Measurements from ENCODE around the gene SSR1. TPM values are rescaled to one million over a fixed set of nuclear protein-coding genes. Genes with fewer than 3 reads are reported as not detected.

SSR1 gene
- total RNA-seq, 1 donor from 2014 or later: 115 TPM

DNA sequence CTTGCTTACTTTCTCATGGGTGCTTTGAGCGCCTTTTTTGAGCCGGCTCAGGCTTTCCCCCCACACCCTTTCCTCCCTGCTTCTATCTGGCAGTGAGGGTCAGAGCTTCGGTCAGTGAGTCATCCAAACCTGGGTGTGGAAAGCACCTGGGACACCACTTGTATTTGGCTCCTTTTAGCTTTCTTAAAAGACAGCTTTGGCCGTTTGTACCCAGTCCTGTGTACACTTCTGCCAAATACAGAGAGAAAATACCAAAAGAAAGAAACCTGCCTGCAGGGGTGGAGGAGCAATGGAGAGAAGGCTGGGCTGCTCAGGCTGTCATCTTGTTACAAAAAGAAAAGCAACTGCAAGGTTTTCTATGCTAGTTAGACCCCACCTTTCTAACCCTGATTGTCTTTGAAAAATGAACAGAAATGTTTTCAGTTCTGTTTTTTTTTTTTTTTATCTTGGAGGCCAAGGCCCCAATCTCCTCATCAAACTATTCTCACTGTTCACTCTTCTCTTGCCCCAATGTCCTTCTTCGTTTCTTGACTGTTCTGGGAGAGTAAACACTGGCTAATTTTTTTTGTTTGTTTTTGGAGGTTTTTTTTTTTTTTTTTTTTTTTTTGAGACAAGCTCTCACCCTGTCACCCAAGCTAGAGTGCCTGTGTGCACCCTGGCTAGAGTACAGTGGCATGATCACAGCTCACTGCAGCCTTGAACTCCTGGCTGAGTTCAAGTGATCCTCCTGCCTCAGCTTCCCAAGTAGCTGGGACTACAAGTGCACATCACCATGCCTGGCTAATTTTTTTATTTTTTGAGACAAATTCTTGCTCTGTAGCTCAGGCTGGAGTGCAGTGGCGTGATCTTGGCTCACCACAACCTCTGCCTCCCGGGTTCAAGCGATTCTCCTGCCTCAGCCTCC lies 76.4 kb downstream of the SSR1 start:
- H3K4me3 ChIP-seq (ENCODE audit: low read depth, low read length): no peak overlapping the region

DNA sequence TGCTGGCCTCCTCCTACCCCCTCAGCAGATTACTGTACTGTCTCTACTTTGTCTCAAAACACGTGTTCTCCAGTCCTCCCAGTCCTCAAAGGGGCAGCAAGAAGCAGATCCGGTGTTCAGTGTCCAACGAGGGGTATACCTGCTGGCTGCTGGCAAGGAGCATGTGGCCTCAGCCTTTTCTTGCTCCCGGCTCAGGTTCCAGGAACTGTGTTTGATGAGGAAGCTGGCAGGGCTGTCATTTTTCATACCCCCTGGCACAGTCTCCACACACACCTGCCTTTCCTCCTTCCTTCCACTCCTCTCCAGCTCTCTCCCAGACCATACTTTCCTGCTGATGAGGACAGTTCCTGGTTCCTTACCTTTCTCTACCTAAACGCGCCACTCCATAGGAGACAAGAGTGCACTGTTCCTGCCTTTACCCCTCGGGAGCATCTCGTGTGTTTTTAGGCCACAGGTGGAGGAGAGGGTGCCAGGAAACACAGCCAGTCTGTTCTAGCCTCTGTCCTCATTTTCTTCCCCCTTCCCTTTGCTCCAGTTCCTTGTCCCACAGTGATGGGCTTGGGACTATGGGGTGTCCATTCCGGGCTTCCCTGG lies 77.2 kb downstream of the SSR1 start:
- Histone ChIP-seq H3K36me3 (ENCODE audit: control insufficient read depth, insufficient read depth, low read length) (peaks cover 1% of the 10 kb centered on the region), H3K27me3 (ENCODE audit: control insufficient read depth, insufficient read depth, low read length) (no peaks in the 10 kb centered on the region), H3K4me3 (ENCODE audit: low read depth, low read length) (no peak overlapping the region)
- DNase-seq (ENCODE audit: low read depth): no peak
- TF ChIP-seq, protein P1, sequence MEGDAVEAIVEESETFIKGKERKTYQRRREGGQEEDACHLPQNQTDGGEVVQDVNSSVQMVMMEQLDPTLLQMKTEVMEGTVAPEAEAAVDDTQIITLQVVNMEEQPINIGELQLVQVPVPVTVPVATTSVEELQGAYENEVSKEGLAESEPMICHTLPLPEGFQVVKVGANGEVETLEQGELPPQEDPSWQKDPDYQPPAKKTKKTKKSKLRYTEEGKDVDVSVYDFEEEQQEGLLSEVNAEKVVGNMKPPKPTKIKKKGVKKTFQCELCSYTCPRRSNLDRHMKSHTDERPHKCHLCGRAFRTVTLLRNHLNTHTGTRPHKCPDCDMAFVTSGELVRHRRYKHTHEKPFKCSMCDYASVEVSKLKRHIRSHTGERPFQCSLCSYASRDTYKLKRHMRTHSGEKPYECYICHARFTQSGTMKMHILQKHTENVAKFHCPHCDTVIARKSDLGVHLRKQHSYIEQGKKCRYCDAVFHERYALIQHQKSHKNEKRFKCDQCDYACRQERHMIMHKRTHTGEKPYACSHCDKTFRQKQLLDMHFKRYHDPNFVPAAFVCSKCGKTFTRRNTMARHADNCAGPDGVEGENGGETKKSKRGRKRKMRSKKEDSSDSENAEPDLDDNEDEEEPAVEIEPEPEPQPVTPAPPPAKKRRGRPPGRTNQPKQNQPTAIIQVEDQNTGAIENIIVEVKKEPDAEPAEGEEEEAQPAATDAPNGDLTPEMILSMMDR (IDR thresholded peaks at IDR 0.05; ENCODE audit: insufficient read depth, low read length, poor library complexity, severe bottlenecking): no peak

More for the DNA sequence above, 76.4 kb downstream of the SSR1 start:
- no peak for DNase-seq (ENCODE audit: low read depth)
- peaks cover 1% of the 10 kb centered on the region for H3K36me3 ChIP-seq (ENCODE audit: control insufficient read depth, insufficient read depth, low read length)
- TF ChIP-seq, protein P1 (IDR thresholded peaks at IDR 0.05; ENCODE audit: insufficient read depth, low read length, poor library complexity, severe bottlenecking): no peak
- no peaks in the 10 kb centered on the region for H3K27me3 ChIP-seq (ENCODE audit: control insufficient read depth, insufficient read depth, low read length)

DNA sequence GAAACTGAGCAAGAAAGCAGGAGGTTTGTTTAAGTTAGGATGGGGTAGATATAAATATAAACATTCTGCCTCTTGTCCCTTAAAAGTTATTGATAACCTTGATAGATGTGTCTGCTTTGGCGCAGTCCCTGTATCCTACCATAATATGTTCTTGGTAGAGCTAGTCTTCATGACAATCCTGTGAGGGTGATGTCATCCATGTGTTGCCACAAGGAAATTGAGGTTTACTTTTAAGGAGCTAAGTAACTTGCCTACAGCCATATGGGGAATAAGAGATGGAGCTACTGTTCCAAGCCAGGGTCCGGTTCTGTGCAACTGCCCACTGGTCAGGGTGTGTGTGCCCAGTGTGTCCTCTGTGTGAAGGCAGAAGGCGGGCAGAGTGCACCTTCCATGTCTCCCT lies 78.5 kb downstream of the SSR1 start:
- TF ChIP-seq, protein P1 (IDR thresholded peaks at IDR 0.05; ENCODE audit: insufficient read depth, low read length, poor library complexity, severe bottlenecking): no peak
- DNase-seq (ENCODE audit: low read depth): no peak
- peaks cover 3% of the 10 kb centered on the region for H3K36me3 ChIP-seq (ENCODE audit: control insufficient read depth, insufficient read depth, low read length)
- no peaks in the 10 kb centered on the region for H3K27me3 ChIP-seq (ENCODE audit: control insufficient read depth, insufficient read depth, low read length)
- no peak overlapping the region for H3K4me3 ChIP-seq (ENCODE audit: low read depth, low read length)

DNA sequence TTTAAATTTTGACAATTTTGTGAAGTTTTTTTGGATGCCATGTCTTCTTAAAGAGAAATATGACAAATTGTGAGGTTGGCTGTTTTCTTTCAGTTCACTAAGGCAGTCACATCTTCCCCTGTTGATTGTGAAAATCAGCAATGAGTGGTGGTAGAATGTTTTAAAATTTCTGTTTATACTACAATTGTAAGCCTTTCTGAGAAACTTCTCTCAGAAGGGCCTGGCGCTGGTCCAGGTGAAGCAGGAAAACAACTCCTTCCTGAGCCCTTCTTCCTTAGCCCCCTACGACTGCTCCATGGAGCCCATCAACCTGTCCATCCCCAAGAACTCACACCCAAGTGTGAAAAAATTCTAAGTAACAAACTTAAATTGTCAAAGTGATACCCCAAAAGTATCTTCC lies 80.6 kb downstream of the SSR1 start:
- no peak for DNase-seq (ENCODE audit: low read depth)
- TF ChIP-seq, protein P1 (IDR thresholded peaks at IDR 0.05; ENCODE audit: insufficient read depth, low read length, poor library complexity, severe bottlenecking): no peak
- H3K27me3 ChIP-seq (ENCODE audit: control insufficient read depth, insufficient read depth, low read length): no peaks in the 10 kb centered on the region

DNA sequence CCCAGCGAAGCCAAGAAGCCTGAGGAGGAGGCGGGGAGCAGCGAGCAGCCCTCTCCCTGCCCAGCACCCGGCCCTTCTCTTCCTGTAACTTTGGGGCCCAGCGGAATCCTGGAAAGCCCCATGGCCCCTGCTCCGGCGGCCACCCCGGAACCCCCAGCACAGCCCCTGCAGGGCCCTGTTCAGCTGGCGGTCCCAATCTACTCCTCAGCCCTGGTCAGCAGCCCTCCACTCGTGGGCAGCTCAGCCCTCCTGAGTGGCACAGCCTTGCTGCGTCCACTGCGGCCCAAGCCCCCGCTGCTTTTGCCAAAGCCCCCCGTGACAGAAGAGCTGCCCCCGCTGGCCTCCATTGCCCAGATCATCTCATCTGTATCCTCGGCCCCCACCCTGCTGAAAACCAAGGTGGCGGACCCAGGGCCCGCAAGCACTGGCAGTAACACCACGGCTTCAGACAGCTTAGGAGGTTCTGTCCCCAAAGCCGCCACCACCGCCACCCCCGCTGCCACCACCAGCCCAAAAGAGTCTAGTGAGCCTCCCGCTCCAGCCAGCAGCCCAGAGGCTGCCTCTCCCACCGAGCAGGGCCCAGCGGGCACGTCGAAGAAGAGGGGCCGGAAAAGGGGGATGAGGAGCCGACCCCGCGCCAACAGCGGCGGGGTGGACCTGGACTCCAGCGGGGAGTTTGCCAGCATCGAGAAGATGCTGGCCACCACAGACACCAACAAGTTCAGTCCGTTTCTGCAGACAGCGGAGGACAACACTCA lies 81.9 kb downstream of the SSR1 start:
- DNase-seq (ENCODE audit: low read depth): no peak
- no peak overlapping the region for H3K4me3 ChIP-seq (ENCODE audit: low read depth, low read length)
- peaks cover 4% of the 10 kb centered on the region for H3K36me3 ChIP-seq (ENCODE audit: control insufficient read depth, insufficient read depth, low read length)
- TF ChIP-seq, protein P1 (IDR thresholded peaks at IDR 0.05; ENCODE audit: insufficient read depth, low read length, poor library complexity, severe bottlenecking): no peak
- H3K27me3 ChIP-seq (ENCODE audit: control insufficient read depth, insufficient read depth, low read length): no peaks in the 10 kb centered on the region

More for the DNA sequence above, 80.6 kb downstream of the SSR1 start:
- H3K36me3 ChIP-seq (ENCODE audit: control insufficient read depth, insufficient read depth, low read length): peaks cover 4% of the 10 kb centered on the region
- no peak overlapping the region for H3K4me3 ChIP-seq (ENCODE audit: low read depth, low read length)

All from kidney epithelial cell (primary cell).